Prostate gland (tissue), 2 donors: Measurements from ENCODE around the gene PGGT1B.

Source experiments
- POLR2AphosphoS5 ChIP-seq: sonication (generic); formaldehyde crosslinking; IDR thresholded peaks from one replicate; pipeline ENCODE4 v1.6.1; 2017; ENCODE audit warnings: antibody characterized with exemption
- TF ChIP-seq, protein P1 (sequence below), 4 experiments: fragments of 200-600 bp in 2 of 4; fragments of 450-650 bp in 2 of 4; sonication (generic) in 2 of 4; IDR thresholded peaks; 1 replicate in 3 of 4; 2 replicates in 1 of 4; pipeline ENCODE4 v1.5.1; 2016 to 2019; ENCODE audit warnings: antibody characterized with exemption in 4 of 4, mild to moderate bottlenecking in 2 of 4, moderate library complexity in 2 of 4

DNA sequence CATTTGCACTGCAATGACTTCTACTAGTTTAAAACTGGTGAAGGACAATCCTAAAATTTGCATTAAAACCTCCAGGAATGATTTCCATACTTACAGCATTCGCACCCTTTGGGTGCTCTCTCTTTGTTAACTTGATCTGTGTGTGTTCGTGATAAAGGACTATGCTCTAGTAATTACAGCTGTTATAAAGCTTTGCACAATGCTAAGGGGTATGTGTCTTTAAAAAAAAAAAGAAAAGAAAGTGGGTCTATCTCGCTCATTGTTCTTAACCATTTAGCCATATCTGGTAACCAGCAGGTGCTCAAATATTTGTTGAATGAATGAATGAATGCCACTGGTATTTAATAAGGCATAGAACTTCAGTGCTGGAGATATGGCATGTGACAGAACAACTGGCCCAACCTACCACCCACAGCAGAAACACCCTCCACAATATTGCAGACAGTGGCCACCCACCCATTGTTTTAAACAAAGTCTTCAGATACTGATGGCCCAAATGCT is 101.7 kb downstream of the PGGT1B start:
- TF ChIP-seq POLR2AphosphoS5 = no peak
- TF ChIP-seq, protein P1, sequence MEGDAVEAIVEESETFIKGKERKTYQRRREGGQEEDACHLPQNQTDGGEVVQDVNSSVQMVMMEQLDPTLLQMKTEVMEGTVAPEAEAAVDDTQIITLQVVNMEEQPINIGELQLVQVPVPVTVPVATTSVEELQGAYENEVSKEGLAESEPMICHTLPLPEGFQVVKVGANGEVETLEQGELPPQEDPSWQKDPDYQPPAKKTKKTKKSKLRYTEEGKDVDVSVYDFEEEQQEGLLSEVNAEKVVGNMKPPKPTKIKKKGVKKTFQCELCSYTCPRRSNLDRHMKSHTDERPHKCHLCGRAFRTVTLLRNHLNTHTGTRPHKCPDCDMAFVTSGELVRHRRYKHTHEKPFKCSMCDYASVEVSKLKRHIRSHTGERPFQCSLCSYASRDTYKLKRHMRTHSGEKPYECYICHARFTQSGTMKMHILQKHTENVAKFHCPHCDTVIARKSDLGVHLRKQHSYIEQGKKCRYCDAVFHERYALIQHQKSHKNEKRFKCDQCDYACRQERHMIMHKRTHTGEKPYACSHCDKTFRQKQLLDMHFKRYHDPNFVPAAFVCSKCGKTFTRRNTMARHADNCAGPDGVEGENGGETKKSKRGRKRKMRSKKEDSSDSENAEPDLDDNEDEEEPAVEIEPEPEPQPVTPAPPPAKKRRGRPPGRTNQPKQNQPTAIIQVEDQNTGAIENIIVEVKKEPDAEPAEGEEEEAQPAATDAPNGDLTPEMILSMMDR (IDR thresholded peaks at IDR 0.05) = no peak
